ENCODE results near the gene HLF. TPM values are rescaled to one million over a fixed set of nuclear protein-coding genes. Genes with fewer than 3 reads are reported as not detected.

The HLF gene
- total RNA-seq, 1 experiment from 2014 or later = 0.68 TPM

DNA sequence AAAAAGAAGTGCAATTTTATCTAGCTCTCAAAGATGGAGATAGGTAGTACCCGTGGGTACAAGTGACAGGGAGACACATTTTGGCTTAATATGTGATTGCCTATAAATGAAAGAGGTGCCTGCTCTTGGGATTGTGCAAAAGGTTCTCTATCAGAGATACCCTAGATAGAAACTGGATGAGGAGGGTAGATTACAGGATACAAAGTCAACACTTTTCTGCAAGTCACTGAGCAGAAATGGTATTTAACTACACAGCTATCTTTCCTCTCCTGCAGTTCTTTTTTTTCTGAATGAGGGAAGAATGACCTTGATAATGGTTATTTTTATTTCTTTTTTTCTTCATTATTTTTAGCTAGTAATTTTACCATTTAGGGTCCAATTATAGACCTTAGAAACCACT is 89.2 kb downstream of the HLF start:
- no peak for DNase-seq (ENCODE audit: low spot score)

DNA sequence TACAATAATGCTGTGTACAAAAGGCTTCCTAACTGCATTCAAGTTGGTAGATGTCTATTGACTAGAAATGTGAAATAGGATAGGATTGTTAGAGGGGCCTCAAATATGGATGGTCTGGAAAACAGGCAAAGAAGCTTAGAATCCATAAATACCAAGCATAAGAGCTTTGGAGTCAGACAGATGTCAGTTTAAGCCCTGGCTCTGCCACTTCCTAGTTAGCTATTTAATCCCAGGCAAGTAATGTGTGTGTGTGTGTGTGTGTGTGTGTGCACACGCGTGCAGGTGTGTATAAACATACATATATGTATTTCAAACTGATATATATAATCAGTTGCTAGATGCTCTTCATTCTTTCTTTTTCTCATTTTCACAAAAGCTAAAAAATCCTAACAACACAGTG is 90.2 kb downstream of the HLF start:
- no peak for DNase-seq (ENCODE audit: low spot score)

DNA sequence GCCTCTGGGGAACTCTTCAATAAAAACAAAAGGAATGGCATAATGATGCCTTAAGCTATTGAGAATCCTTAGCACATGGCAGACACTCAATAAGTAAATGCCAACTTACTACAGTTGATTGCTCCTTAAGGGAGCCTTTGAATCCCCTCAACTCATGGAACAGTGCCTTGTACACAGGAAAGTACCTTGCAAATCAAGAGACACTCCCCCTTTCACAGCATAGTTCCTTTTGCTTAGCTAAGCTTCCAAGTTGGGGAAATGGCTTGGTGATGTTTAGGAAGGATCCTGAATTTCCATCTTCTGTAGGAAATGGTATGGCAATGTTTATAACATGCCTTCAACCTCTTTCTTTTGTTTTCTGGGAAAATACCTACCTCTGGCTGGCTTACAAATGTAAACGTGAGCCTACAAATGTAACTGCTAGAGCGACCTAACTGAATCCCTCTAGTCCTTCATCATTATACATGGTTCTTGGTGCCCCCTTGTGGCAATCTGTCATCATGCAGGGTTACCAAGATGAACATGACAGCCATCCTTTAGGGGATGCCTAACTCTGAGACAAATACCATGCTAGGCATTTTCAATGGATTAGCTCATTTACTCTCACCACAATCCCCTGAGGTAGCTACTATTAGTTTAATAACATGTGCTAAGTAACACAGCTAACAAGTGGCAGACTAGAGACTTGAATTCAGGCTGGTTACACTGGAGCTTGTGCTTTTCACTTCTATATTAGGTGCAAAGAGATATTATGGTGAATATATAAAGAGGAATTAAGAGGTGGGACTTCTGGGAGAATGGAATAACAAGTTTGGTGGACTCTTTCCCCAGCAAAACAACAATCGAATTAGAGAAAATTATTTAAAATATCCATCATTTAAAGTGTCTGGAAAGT is 91.9 kb downstream of the HLF start:
- peak; percentile 79 for DNase-seq (ENCODE audit: low spot score)

DNA sequence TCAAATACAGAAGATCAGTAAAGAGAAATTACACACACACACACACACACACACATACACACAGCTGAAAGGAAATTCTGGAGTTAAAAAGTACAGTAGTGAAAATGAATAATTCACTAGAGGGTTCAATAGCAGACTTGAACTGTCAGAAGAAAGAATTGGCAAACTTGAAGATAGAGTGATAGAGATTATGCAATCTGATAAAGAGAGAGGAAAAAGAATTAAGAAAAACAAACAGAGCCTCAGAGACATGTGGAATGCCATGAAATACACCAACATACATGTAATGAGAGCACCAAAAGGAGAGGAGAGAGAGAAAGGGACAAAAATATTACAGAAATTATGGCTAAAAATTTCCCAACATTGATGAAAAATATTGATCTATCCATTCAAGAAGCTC is 96.2 kb downstream of the HLF start:
- no peak for DNase-seq (ENCODE audit: low spot score)

DNA sequence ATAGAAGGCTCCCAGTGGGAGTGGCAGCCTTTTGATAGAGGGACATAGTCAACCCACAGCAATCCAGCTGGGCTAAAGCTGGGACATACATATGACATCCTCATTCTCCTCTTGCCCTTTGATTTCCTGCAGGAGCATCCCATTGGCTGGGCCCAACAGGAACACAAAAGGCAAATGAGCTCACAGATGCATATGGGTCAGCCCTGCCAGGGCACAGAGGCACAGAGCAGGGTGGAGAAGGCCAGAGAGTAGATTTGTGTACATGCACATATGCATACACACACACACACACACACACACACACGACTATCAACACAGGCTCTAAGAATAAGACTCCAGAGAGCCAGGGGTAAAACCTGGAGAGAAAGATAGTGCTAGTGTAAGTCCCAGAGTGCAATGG is 98.3 kb downstream of the HLF start:
- no peak for DNase-seq (ENCODE audit: low spot score)

DNA sequence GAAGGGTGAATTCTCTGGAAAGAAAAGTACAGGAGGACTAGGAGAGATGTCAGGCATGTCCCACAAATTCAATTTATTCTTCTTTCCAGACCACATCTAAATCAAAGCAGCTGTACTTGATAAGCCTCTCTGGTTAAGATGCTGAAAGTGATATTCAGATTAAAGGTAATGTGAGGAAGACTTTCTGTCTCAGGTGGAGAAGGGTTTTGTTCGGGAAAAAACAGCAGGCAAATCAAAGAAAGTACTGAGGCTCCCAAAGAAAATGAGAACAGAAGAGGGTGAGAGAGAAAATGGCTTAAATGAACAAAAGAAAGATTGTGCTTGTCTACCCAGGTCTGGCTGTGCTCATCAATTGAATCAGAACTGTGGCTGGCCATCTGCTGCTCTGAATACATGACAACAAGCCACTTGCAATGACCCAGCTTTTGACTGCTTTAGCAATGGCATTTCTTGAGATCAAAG is 101.3 kb downstream of the HLF start:
- DNase-seq (ENCODE audit: low spot score) = no peak

DNA sequence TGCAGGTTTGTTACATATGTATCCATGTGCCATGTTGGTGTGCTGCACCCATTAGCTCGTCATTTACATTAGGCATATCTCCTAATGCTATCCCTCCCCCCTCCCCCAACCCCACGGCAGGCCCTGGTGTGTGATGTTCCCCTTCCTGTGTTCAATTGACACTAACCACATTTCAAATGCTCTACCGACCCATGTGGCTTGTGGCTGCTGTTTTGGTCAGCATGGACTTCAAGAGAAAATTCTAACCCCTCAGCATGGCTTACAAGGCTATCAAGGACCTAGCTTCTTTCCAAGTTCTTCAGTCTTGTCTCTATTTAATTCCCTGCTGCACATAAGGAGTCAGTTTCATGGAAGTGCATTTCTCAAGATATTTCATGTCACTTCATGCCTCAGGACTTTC is 103.9 kb downstream of the HLF start:
- no peak for DNase-seq (ENCODE audit: low spot score)

Other genes with a start within 250 kb of the HLF start
- gene MMD, start 156.9 kb downstream of the HLF start, total RNA-seq (2014; rRNA removed; shearing (Covaris generic)) = 59.3 and 72.4 TPM in 2 replicates
- not detected in 2 replicates for gene SMIM36, start 246.5 kb downstream of the HLF start, total RNA-seq (2014; rRNA removed; shearing (Covaris generic))

Data from H4 (cell line).